HepG2 (cell line): ENCODE results near the gene HLA-F. TPM values are rescaled to one million over a fixed set of nuclear protein-coding genes. Genes with fewer than 3 reads are reported as not detected.

Experiments
- HDAC1 ChIP-seq: sonication (generic); formaldehyde crosslinking; IDR thresholded peaks from 2 replicates; pipeline ENCODE4 v1.5.1; 2020; ENCODE audit warnings: mild to moderate bottlenecking, missing genetic modification reagents
- KLF13 ChIP-seq: sonication (generic); formaldehyde crosslinking; IDR thresholded peaks from 2 replicates; pipeline ENCODE4 v1.4.0; 2020; ENCODE audit warnings: mild to moderate bottlenecking, missing genetic modification reagents
- MBD4 ChIP-seq: IDR thresholded peaks from 2 replicates; pipeline ENCODE4 v1.6.1; 2012; ENCODE audit warnings: low read length, inconsistent platforms, borderline replicate concordance
- MED1 ChIP-seq: sonication (generic); formaldehyde crosslinking; IDR thresholded peaks from 2 replicates; pipeline ENCODE4 v1.4.0; 2020; ENCODE audit warnings: missing genetic modification reagents
- NCOA5 ChIP-seq: sonication (generic); formaldehyde crosslinking; IDR thresholded peaks from 2 replicates; pipeline ENCODE4 v1.4.0; 2020; ENCODE audit warnings: missing genetic modification reagents
- PHB2 ChIP-seq: fragments of 450-650 bp; IDR thresholded peaks from 2 replicates; pipeline ENCODE4 v1.6.1; 2018; ENCODE audit not compliant: partially characterized antibody
- ZC3H4 ChIP-seq: sonication (generic); formaldehyde crosslinking; IDR thresholded peaks from 2 replicates; pipeline ENCODE4 v1.4.0; 2020; ENCODE audit warnings: missing genetic modification reagents, borderline replicate concordance
- ZMAT3 ChIP-seq: sonication (generic); formaldehyde crosslinking; conservative IDR thresholded peaks from 2 replicates; pipeline ENCODE4 v1.7.0; 2021; ENCODE audit warnings: missing genetic modification reagents
- ZNF616 ChIP-seq: sonication (generic); formaldehyde crosslinking; IDR thresholded peaks from 2 replicates; pipeline ENCODE4 v1.5.0; 2020; ENCODE audit warnings: low read depth, mild to moderate bottlenecking, missing genetic modification reagents
- polyA plus RNA-seq, 8 experiments: library from polyadenylated mRNA; depleted of rRNA in 3 of 8; stranded (reverse) in 7 of 8; unstranded in 1 of 8; fragments of >200 nt; fragmentation: Illumina TruSeq in 4 of 8; extraction: Trizol in 4 of 8; gene quantifications; 2 replicates each; pipeline versions ENCODE4 v1.2.1 to v1.2.3, GENCODE V29; 2011 to 2016; ENCODE audit warnings: low read depth in 4 of 8, missing spikeins in 1 of 8, mixed read lengths in 1 of 8; ENCODE audit not compliant: insufficient read depth in 1 of 8
- total RNA-seq, 5 experiments: library from RNA; depleted of rRNA; stranded (reverse); fragments of >200 nt; fragmentation: Illumina TruSeq; extraction: Trizol; gene quantifications; 2 replicates each; pipeline ENCODE4 v1.2.3, GENCODE V29; 2016; ENCODE audit warnings: low read depth in 1 of 5
- TF ChIP-seq, protein P1 (sequence below): sonication (generic); formaldehyde crosslinking; IDR thresholded peaks from 2 replicates; pipeline ENCODE4 v1.9.0; 2022; ENCODE audit warnings: missing genetic modification reagents, mild to moderate bottlenecking, borderline replicate concordance
- TF ChIP-seq, protein P2 (sequence below): IDR thresholded peaks from 2 replicates; pipeline ENCODE4 v1.6.1; 2018; ENCODE audit warnings: missing genetic modification reagents, mild to moderate bottlenecking, missing compliant biosample characterization
- TF ChIP-seq, protein P3 (sequence below): IDR thresholded peaks from 2 replicates; pipeline ENCODE4 v1.6.1; 2016
- TF ChIP-seq, protein P4 (sequence below): sonication (generic); formaldehyde crosslinking; IDR thresholded peaks from 2 replicates; pipeline ENCODE4 v1.4.0; 2020; ENCODE audit warnings: mild to moderate bottlenecking, missing genetic modification reagents
- TF ChIP-seq, protein P5 (sequence below): IDR thresholded peaks from 2 replicates; pipeline ENCODE4 v1.6.1; 2016; ENCODE audit warnings: low read depth, control low read depth
- TF ChIP-seq, protein P6 (sequence below): sonication (generic); formaldehyde crosslinking; IDR thresholded peaks from 2 replicates; pipeline ENCODE4 v1.9.0; 2021; ENCODE audit warnings: missing genetic modification reagents, borderline replicate concordance

Gene HLA-F
- total and polyA plus RNA-seq, 2 of the 13 experiments (the other 11 are each of a cell fraction or from before 2014, with no cell fraction given) = 6.0 to 6.1 TPM

DNA sequence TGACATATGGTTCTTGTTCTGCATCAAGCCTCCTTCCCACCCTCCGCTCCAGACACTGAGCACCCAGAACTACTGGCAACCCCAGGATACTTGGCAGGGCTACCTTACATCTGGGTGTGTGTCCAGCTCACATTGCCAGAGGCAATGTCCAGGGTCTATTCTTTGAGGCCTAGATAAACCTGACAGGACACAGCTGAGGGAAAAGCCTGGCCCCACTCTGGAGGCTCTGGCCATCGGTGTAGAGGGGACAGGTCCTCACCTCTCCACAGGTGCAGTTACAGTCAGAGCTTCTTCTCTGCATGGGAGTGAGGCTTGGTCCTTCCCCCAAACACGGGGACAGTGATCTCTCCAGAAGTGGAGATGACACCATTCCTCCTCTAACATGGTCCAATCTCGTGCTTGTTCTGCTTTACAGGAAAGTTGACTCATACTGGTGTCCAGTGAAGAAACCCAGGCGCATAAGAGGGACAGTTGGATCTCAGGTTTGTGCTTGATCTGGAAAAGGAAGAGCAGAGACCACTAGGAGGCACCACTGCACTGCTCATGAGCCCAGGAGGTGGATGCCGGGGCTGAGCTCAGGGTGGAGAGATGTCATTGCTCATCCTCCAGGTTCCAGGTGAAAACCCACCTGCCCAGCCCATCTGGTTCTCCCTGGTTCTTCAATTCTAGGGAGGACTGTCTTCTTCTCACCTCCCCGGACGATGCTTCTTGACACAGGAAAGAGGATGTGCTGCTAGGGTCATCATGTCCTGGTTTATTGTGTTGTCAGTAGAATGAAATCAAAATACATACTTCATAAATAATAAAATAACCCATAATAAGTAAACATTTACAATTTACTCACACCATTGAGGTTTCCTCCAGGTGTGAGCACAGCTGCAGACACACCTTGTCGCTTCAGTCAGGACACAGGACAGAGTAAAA, 14.7 kb downstream of the HLA-F start (continued):
- TF ChIP-seq, protein P1, sequence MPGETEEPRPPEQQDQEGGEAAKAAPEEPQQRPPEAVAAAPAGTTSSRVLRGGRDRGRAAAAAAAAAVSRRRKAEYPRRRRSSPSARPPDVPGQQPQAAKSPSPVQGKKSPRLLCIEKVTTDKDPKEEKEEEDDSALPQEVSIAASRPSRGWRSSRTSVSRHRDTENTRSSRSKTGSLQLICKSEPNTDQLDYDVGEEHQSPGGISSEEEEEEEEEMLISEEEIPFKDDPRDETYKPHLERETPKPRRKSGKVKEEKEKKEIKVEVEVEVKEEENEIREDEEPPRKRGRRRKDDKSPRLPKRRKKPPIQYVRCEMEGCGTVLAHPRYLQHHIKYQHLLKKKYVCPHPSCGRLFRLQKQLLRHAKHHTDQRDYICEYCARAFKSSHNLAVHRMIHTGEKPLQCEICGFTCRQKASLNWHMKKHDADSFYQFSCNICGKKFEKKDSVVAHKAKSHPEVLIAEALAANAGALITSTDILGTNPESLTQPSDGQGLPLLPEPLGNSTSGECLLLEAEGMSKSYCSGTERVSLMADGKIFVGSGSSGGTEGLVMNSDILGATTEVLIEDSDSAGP (CRISPR knock-in tag) = no peak
- TF ChIP-seq ZNF616 (CRISPR knock-in tag) (no peak), MED1 (CRISPR knock-in tag) (no peak), ZMAT3 (CRISPR knock-in tag) (no peak), KLF13 (CRISPR knock-in tag) (no peak), NCOA5 (CRISPR knock-in tag) (no peak), ZC3H4 (no peak), PHB2 (no peak), HDAC1 (CRISPR knock-in tag) (no peak), MBD4 (no peak)
- TF ChIP-seq, protein P2, sequence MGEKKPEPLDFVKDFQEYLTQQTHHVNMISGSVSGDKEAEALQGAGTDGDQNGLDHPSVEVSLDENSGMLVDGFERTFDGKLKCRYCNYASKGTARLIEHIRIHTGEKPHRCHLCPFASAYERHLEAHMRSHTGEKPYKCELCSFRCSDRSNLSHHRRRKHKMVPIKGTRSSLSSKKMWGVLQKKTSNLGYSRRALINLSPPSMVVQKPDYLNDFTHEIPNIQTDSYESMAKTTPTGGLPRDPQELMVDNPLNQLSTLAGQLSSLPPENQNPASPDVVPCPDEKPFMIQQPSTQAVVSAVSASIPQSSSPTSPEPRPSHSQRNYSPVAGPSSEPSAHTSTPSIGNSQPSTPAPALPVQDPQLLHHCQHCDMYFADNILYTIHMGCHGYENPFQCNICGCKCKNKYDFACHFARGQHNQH (CRISPR knock-in tag) = 0 out of 2 replicates have a peak, but pooled peaks have one; percentile 46
- TF ChIP-seq, protein P3, sequence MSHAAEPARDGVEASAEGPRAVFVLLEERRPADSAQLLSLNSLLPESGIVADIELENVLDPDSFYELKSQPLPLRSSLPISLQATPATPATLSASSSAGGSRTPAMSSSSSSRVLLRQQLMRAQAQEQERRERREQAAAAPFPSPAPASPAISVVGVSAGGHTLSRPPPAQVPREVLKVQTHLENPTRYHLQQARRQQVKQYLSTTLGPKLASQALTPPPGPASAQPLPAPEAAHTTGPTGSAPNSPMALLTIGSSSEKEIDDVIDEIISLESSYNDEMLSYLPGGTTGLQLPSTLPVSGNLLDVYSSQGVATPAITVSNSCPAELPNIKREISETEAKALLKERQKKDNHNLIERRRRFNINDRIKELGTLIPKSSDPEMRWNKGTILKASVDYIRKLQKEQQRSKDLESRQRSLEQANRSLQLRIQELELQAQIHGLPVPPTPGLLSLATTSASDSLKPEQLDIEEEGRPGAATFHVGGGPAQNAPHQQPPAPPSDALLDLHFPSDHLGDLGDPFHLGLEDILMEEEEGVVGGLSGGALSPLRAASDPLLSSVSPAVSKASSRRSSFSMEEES (CRISPR knock-in tag) = no peak
- TF ChIP-seq, protein P4, sequence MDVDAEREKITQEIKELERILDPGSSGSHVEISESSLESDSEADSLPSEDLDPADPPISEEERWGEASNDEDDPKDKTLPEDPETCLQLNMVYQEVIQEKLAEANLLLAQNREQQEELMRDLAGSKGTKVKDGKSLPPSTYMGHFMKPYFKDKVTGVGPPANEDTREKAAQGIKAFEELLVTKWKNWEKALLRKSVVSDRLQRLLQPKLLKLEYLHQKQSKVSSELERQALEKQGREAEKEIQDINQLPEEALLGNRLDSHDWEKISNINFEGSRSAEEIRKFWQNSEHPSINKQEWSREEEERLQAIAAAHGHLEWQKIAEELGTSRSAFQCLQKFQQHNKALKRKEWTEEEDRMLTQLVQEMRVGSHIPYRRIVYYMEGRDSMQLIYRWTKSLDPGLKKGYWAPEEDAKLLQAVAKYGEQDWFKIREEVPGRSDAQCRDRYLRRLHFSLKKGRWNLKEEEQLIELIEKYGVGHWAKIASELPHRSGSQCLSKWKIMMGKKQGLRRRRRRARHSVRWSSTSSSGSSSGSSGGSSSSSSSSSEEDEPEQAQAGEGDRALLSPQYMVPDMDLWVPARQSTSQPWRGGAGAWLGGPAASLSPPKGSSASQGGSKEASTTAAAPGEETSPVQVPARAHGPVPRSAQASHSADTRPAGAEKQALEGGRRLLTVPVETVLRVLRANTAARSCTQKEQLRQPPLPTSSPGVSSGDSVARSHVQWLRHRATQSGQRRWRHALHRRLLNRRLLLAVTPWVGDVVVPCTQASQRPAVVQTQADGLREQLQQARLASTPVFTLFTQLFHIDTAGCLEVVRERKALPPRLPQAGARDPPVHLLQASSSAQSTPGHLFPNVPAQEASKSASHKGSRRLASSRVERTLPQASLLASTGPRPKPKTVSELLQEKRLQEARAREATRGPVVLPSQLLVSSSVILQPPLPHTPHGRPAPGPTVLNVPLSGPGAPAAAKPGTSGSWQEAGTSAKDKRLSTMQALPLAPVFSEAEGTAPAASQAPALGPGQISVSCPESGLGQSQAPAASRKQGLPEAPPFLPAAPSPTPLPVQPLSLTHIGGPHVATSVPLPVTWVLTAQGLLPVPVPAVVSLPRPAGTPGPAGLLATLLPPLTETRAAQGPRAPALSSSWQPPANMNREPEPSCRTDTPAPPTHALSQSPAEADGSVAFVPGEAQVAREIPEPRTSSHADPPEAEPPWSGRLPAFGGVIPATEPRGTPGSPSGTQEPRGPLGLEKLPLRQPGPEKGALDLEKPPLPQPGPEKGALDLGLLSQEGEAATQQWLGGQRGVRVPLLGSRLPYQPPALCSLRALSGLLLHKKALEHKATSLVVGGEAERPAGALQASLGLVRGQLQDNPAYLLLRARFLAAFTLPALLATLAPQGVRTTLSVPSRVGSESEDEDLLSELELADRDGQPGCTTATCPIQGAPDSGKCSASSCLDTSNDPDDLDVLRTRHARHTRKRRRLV (CRISPR knock-in tag) = no peak
- TF ChIP-seq, protein P5, sequence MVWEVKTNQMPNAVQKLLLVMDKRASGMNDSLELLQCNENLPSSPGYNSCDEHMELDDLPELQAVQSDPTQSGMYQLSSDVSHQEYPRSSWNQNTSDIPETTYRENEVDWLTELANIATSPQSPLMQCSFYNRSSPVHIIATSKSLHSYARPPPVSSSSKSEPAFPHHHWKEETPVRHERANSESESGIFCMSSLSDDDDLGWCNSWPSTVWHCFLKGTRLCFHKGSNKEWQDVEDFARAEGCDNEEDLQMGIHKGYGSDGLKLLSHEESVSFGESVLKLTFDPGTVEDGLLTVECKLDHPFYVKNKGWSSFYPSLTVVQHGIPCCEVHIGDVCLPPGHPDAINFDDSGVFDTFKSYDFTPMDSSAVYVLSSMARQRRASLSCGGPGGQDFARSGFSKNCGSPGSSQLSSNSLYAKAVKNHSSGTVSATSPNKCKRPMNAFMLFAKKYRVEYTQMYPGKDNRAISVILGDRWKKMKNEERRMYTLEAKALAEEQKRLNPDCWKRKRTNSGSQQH = no peak
- TF ChIP-seq, protein P6, sequence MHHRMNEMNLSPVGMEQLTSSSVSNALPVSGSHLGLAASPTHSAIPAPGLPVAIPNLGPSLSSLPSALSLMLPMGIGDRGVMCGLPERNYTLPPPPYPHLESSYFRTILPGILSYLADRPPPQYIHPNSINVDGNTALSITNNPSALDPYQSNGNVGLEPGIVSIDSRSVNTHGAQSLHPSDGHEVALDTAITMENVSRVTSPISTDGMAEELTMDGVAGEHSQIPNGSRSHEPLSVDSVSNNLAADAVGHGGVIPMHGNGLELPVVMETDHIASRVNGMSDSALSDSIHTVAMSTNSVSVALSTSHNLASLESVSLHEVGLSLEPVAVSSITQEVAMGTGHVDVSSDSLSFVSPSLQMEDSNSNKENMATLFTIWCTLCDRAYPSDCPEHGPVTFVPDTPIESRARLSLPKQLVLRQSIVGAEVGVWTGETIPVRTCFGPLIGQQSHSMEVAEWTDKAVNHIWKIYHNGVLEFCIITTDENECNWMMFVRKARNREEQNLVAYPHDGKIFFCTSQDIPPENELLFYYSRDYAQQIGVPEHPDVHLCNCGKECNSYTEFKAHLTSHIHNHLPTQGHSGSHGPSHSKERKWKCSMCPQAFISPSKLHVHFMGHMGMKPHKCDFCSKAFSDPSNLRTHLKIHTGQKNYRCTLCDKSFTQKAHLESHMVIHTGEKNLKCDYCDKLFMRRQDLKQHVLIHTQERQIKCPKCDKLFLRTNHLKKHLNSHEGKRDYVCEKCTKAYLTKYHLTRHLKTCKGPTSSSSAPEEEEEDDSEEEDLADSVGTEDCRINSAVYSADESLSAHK (CRISPR knock-in tag) = no peak
